22Rv1 (cell line): ENCODE results near the gene CFAP46.
"Not testable (repeated sequence)": the region's sequence is repeated elsewhere in the genome, so short reads cannot be mapped to it uniquely, and the experiment has no call there.

Experiments
- H3K27ac ChIP-seq: fragments of 450-650 bp; 2 replicates; pipeline ENCODE4 v1.5.1; 2017
- ZFX ChIP-seq: fragments of 450-650 bp; IDR thresholded peaks from 2 replicates; pipeline ENCODE4 v1.6.1; 2017; ENCODE audit warnings: antibody characterized with exemption, borderline replicate concordance
- TF ChIP-seq, protein P1 (sequence below): fragments of 450-650 bp; IDR thresholded peaks from 2 replicates; pipeline ENCODE4 v1.5.1; 2017; ENCODE audit warnings: mild to moderate bottlenecking

The CFAP46 gene

DNA sequence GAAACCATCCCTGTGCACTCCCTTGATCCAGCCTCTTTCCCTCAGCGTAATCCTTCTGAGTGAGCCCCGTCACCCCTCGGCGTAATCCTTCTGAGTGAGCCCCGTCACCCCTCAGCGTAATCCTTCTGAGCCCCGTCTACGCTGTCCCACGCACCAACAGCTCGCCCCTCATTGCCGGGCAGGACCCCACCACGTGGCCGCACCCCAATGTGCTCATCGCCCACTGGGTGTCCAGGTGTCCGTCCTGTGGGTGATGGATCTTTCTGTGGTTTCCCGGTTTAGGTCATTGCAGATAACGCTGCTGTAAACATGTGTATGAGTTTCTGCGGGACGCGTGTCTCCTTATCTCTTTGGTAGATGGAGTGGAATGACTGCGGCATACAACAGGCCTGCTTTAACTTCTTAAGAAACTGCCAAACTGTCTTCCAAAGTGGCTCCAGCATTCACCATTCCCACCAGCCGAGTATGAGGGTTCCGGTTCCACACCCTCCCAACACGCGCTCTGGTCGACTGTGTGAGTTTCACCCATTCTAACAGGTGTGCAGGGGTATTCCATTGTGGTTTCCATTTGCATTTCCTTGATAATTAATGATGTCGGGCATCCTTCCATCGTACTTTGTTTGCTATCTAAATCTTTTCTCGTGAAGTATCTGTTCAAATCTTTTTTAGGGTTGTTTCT is 114.4 kb downstream of the CFAP46 start:
- H3K27ac ChIP-seq, result no peak overlapping the region
- no peak for TF ChIP-seq ZFX
- TF ChIP-seq, protein P1, sequence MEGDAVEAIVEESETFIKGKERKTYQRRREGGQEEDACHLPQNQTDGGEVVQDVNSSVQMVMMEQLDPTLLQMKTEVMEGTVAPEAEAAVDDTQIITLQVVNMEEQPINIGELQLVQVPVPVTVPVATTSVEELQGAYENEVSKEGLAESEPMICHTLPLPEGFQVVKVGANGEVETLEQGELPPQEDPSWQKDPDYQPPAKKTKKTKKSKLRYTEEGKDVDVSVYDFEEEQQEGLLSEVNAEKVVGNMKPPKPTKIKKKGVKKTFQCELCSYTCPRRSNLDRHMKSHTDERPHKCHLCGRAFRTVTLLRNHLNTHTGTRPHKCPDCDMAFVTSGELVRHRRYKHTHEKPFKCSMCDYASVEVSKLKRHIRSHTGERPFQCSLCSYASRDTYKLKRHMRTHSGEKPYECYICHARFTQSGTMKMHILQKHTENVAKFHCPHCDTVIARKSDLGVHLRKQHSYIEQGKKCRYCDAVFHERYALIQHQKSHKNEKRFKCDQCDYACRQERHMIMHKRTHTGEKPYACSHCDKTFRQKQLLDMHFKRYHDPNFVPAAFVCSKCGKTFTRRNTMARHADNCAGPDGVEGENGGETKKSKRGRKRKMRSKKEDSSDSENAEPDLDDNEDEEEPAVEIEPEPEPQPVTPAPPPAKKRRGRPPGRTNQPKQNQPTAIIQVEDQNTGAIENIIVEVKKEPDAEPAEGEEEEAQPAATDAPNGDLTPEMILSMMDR, result no peak

DNA sequence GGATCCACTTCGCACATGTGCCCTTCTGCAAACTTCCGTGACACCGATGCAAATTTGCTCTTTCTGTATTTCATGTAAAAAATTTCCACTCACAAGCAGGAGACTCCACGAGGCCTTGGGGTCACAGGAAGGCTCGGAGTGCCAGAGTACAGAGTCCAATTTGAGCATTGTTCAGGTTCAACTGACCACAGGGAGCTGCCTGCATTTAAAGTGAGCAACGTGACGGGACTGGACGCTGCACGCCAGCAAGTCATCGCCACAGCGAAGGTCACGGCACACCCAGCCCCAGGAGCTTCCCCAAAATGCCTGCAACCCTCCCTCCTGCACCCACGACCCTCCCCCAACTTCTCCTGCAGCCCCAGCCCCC is 115.0 kb downstream of the CFAP46 start:
- TF ChIP-seq, protein P1, result no peak
- no peak for TF ChIP-seq ZFX
- H3K27ac ChIP-seq, result no peak overlapping the region

DNA sequence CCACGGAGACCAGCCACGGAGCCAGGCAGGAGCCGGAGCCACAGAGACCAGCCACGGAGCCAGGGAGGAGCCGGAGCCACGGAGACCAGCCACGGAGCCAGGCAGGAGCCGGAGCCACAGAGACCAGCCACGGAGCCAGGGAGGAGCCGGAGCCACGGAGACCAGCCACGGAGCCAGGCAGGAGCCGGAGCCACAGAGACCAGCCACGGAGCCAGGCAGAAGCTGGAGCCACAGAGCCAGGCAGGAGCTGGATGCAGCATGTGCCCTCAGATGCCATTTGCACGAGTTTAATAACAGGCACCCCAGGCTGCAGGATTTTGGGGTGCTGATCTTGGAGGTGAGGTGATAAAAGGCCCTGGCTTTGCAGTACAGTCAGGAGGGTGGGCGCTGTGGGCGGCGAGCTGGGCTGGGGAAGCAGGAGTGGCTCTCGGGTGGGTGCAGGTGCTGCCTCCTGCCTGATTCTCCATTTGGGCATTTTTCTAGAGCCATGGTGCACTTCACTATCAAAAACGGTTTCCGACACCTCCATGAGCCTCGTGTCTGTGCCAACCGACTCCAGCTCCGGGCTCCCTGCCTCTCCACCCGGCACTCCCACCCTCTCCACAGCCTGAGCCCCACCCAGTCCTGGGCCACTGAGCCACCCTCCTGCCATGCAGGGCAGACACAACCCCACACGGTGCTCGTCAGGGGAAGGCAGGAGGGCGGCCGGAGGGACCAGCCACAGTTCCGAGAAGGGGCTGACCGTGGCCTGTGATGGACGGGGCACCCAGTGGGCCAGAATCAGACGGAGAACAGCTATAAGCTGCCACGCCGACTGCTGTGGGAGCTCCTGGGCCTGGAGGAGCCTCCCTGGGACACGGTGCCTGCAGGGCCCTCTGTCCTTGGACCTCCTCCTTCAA is 115.6 kb downstream of the CFAP46 start:
- H3K27ac ChIP-seq, result no peak overlapping the region
- TF ChIP-seq, protein P1, result no peak
- TF ChIP-seq ZFX, result no peak

- H3K27ac ChIP-seq, result not testable (repeated sequence)
These were observed 116.4 kb downstream of the CFAP46 start for GRCh38 chr10:132825783-132826523.

- TF ChIP-seq, protein P1, result no peak
- TF ChIP-seq ZFX, result no peak
- no peak overlapping the region for H3K27ac ChIP-seq
These were observed 122.3 kb downstream of the CFAP46 start for GRCh38 chr10:132820056-132820455.

- no peak overlapping the region for H3K27ac ChIP-seq
These were observed 124.6 kb downstream of the CFAP46 start for GRCh38 chr10:132817701-132818211.

DNA sequence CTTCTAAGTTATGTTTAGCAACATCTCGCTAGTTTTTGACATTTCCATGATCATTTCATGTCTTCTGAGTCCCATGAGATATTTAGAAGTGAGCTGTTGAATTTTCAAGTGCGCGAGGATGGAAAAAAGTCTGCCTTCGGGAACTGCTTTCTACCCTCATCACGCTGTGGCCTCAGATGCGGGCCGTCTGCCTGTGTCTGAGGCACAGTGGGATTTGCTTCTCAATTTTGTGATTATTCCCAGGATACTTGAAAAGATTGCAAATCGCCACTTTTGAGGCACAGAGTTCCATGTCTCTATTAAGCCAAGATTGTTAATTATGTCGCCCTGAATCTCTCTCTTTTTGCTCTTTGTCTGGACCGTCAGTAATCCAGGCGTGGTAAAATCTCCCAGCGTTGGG is 125.7 kb downstream of the CFAP46 start:
- TF ChIP-seq ZFX, result no peak
- TF ChIP-seq, protein P1, result no peak
- no peak overlapping the region for H3K27ac ChIP-seq

More at GRCh38 chr10:132817701-132818211, 124.6 kb downstream of the CFAP46 start:
- TF ChIP-seq, protein P1, result no peak
- TF ChIP-seq ZFX, result no peak
